HEK293 (cell line): ENCODE measurements around the gene STX16.

Experiments
- CTCF ChIA-PET: fragments of 350-600 bp; formaldehyde crosslinking; extraction: SDS; loops from one replicate; lab custom pipeline; 2021; ENCODE audit warnings: antibody characterized with exemption; lab: Yijun Ruan, JAX
- POLR2A ChIA-PET: fragments of 300-600 bp; formaldehyde crosslinking; extraction: SDS; loops from one replicate; lab custom pipeline; 2020; ENCODE audit warnings: antibody characterized with exemption, inconsistent platforms; lab: Yijun Ruan, JAX
- H3K27ac ChIP-seq: fragments of 200-500 bp; sonication (Bioruptor generic); 2 replicates; pipeline ENCODE4 v1.5.1; 2014; ENCODE audit warnings: low read depth, low read length, control low read depth, inconsistent platforms; ENCODE audit errors: extremely low read depth
- H3K36me3 ChIP-seq, 2 experiments: fragments of 200-500 bp in 1 of 2; sonication (Bioruptor generic) in 1 of 2; 1 replicate in 1 of 2; 2 replicates in 1 of 2; pipeline ENCODE4 v1.5.1; 2014 to 2017; ENCODE audit warnings: inconsistent platforms in 2 of 2, low read length in 2 of 2; ENCODE audit not compliant: control insufficient read depth in 2 of 2, insufficient read depth in 1 of 2
- H3K4me1 ChIP-seq: fragments of 200-500 bp; sonication (Bioruptor generic); 2 replicates; pipeline ENCODE4 v1.5.1; 2014; ENCODE audit warnings: mild to moderate bottlenecking, low read length, inconsistent platforms; ENCODE audit not compliant: control insufficient read depth, insufficient read depth
- H3K4me3 ChIP-seq: 2 replicates; pipeline ENCODE4 v1.5.1; 2011; ENCODE audit warnings: low read depth, mild to moderate bottlenecking, control low read depth, low read length, moderate library complexity
- H3K9me3 ChIP-seq: fragments of 200-500 bp; sonication (Bioruptor generic); 2 replicates; pipeline ENCODE4 v1.5.1; 2014; ENCODE audit warnings: low read depth, low read length, inconsistent platforms; ENCODE audit not compliant: control insufficient read depth, insufficient read depth
- KLF16 ChIP-seq: fragments of 450-650 bp; formaldehyde crosslinking; IDR thresholded peaks from 2 replicates; pipeline ENCODE4 v1.5.1; 2017; ENCODE audit warnings: missing biosample characterization, missing genetic modification characterization
- PRDM4 ChIP-seq: fragments of 450-650 bp; formaldehyde crosslinking; IDR thresholded peaks from 2 replicates; pipeline ENCODE4 v1.5.1; 2017; ENCODE audit warnings: missing biosample characterization, missing genetic modification characterization
- ZNF138 ChIP-seq: fragments of 450-650 bp; formaldehyde crosslinking; IDR thresholded peaks from 2 replicates; pipeline ENCODE4 v1.5.1; 2016; ENCODE audit warnings: missing biosample characterization, missing genetic modification characterization, borderline replicate concordance
- ZNF174 ChIP-seq: fragments of 450-650 bp; formaldehyde crosslinking; IDR thresholded peaks from 2 replicates; pipeline ENCODE4 v1.5.0; 2017; ENCODE audit warnings: missing biosample characterization, mild to moderate bottlenecking, missing genetic modification characterization
- ZNF175 ChIP-seq: fragments of 450-650 bp; formaldehyde crosslinking; IDR thresholded peaks from 2 replicates; pipeline ENCODE4 v1.5.1; 2016; ENCODE audit warnings: missing biosample characterization, missing genetic modification characterization
- ZNF2 ChIP-seq: fragments of 450-650 bp; formaldehyde crosslinking; IDR thresholded peaks from 2 replicates; pipeline ENCODE4 v1.5.1; 2016; ENCODE audit warnings: missing biosample characterization, missing genetic modification characterization
- ZNF280C ChIP-seq: fragments of 450-650 bp; formaldehyde crosslinking; IDR thresholded peaks from 2 replicates; pipeline ENCODE4 v1.5.1; 2016; ENCODE audit warnings: missing biosample characterization, missing genetic modification characterization
- ZNF280D ChIP-seq: fragments of 450-650 bp; formaldehyde crosslinking; IDR thresholded peaks from 2 replicates; pipeline ENCODE4 v1.5.1; 2016; ENCODE audit warnings: missing biosample characterization, missing genetic modification characterization
- ZNF311 ChIP-seq: fragments of 450-650 bp; formaldehyde crosslinking; IDR thresholded peaks from 2 replicates; pipeline ENCODE4 v1.5.1; 2017; ENCODE audit warnings: missing biosample characterization, missing genetic modification characterization, borderline replicate concordance
- ZNF324 ChIP-seq: fragments of 450-650 bp; formaldehyde crosslinking; IDR thresholded peaks from 2 replicates; pipeline ENCODE4 v1.5.1; 2016; ENCODE audit warnings: missing biosample characterization, missing genetic modification characterization
- ZNF423 ChIP-seq: fragments of 450-650 bp; formaldehyde crosslinking; IDR thresholded peaks from 2 replicates; pipeline ENCODE4 v1.5.1; 2016; ENCODE audit warnings: missing biosample characterization, missing genetic modification characterization
- ZNF473 ChIP-seq: fragments of 450-650 bp; formaldehyde crosslinking; IDR thresholded peaks from 2 replicates; pipeline ENCODE4 v1.5.1; 2017; ENCODE audit warnings: missing biosample characterization, missing genetic modification characterization
- ZNF561 ChIP-seq: fragments of 450-650 bp; IDR thresholded peaks from 2 replicates; pipeline ENCODE4 v1.5.1; 2018; ENCODE audit warnings: missing biosample characterization, missing genetic modification characterization, borderline replicate concordance
- ZNF626 ChIP-seq: fragments of 450-650 bp; sonication (Bioruptor Pico); formaldehyde crosslinking; IDR thresholded peaks from 2 replicates; pipeline ENCODE4 v1.5.1; 2018; ENCODE audit warnings: missing biosample characterization, missing genetic modification characterization, inconsistent platforms
- ZSCAN4 ChIP-seq: fragments of 450-650 bp; formaldehyde crosslinking; IDR thresholded peaks from 2 replicates; pipeline ENCODE4 v1.5.1; 2017; ENCODE audit warnings: missing biosample characterization, missing genetic modification characterization
- ZXDB ChIP-seq: fragments of 450-650 bp; formaldehyde crosslinking; IDR thresholded peaks from 2 replicates; pipeline ENCODE4 v1.5.1; 2016; ENCODE audit warnings: missing biosample characterization, missing genetic modification characterization
- TF ChIP-seq, protein P1 (sequence below): fragments of 450-650 bp; formaldehyde crosslinking; IDR thresholded peaks from 2 replicates; pipeline ENCODE4 v1.5.1; 2016; ENCODE audit warnings: missing biosample characterization, missing genetic modification characterization
- TF ChIP-seq, protein P2 (sequence below): fragments of 450-650 bp; formaldehyde crosslinking; IDR thresholded peaks from 2 replicates; pipeline ENCODE4 v1.5.1; 2016; ENCODE audit warnings: missing biosample characterization, missing genetic modification characterization

STX16 gene

GRCh38 chr20:58661598-58662473, 10.8 kb downstream of the STX16 start:
- no peaks in the 10 kb centered on the region for H3K9me3 ChIP-seq
- no peak for TF ChIP-seq ZNF311 (tag by site-specific recombination)
- TF ChIP-seq ZNF626 (tag by site-specific recombination), result no peak
- TF ChIP-seq ZNF2 (tag by site-specific recombination), result no peak
- TF ChIP-seq, protein P1, sequence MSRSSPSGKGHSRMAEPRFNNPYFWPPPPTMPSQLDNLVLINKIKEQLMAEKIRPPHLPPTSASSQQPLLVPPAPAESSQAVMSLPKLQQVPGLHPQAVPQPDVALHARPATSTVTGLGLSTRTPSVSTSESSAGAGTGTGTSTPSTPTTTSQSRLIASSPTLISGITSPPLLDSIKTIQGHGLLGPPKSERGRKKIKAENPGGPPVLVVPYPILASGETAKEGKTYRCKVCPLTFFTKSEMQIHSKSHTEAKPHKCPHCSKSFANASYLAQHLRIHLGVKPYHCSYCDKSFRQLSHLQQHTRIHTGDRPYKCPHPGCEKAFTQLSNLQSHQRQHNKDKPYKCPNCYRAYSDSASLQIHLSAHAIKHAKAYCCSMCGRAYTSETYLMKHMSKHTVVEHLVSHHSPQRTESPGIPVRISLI (tag by site-specific recombination), result no peak
- TF ChIP-seq PRDM4 (tag by site-specific recombination), result no peak
- no peak for TF ChIP-seq ZNF473
- H3K4me3 ChIP-seq, result no peak overlapping the region
- H3K36me3 ChIP-seq, result peaks cover 9 to 54% of the 10 kb centered on the region in 2 experiments
- no peak overlapping the region for H3K27ac ChIP-seq
- CTCF ChIA-PET, result no interaction called here
- peaks cover 13% of the 10 kb centered on the region for H3K4me1 ChIP-seq
- POLR2A ChIA-PET, result no interaction called here

GRCh38 chr20:58664331-58664730, 13.2 kb downstream of the STX16 start:
- no peak overlapping the region for H3K27ac ChIP-seq
- CTCF ChIA-PET, result interaction anchor here (0.7 kb wide), 1 partner anchor 183 kb away, joined by 3 read pairs; no protein-coding TSS in a partner anchor
- H3K4me3 ChIP-seq, result no peak overlapping the region
- H3K9me3 ChIP-seq, result no peaks in the 10 kb centered on the region
- H3K36me3 ChIP-seq, result peaks cover 13 to 77% of the 10 kb centered on the region in 2 experiments
- no peaks in the 10 kb centered on the region for H3K4me1 ChIP-seq
- POLR2A ChIA-PET, result no interaction called here
- TF ChIP-seq ZNF423 (no peak), ZXDB (tag by site-specific recombination) (no peak), ZSCAN4 (tag by site-specific recombination) (no peak), ZNF280D (tag by site-specific recombination) (no peak), KLF16 (tag by site-specific recombination) (no peak), ZNF561 (tag by site-specific recombination) (no peak), ZNF324 (tag by site-specific recombination) (no peak), ZNF280C (tag by site-specific recombination) (no peak), ZNF138 (no peak), ZNF175 (tag by site-specific recombination) (no peak), ZNF174 (no peak)
- TF ChIP-seq, protein P2, sequence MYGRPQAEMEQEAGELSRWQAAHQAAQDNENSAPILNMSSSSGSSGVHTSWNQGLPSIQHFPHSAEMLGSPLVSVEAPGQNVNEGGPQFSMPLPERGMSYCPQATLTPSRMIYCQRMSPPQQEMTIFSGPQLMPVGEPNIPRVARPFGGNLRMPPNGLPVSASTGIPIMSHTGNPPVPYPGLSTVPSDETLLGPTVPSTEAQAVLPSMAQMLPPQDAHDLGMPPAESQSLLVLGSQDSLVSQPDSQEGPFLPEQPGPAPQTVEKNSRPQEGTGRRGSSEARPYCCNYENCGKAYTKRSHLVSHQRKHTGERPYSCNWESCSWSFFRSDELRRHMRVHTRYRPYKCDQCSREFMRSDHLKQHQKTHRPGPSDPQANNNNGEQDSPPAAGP (tag by site-specific recombination), result no peak
